Stimulated activated CD4-positive, alpha-beta T cell treated with anti-CD3 and anti-CD28 coated beads, Interleukin-1b, Interleukin-23, amount 100 ng/mL, for 48 hours (primary cell): ENCODE measurements around the gene APAF1.

Source experiments
- DNase-seq: peaks from one replicate; pipeline ENCODE4 v3.0.0-alpha.2; 2020

APAF1 gene

GRCh38 chr12:98674841-98675240 is 29.8 kb downstream of the APAF1 start:
- DNase-seq = no peak

GRCh38 chr12:98678236-98678945 is 33.3 kb downstream of the APAF1 start:
- no peak for DNase-seq

GRCh38 chr12:98678946-98679610 is 34.0 kb downstream of the APAF1 start:
- DNase-seq = no peak

- DNase-seq = no peak
Observed at GRCh38 chr12:98679611-98680005, 34.5 kb downstream of the APAF1 start.

- DNase-seq = no peak
Observed at GRCh38 chr12:98684199-98684598, 39.1 kb downstream of the APAF1 start.

GRCh38 chr12:98686603-98687002 is 41.5 kb downstream of the APAF1 start:
- no peak for DNase-seq

GRCh38 chr12:98691351-98691750 is 46.3 kb downstream of the APAF1 start:
- DNase-seq = no peak

- DNase-seq = no peak
Observed at GRCh38 chr12:98696036-98696646, 51.1 kb downstream of the APAF1 start.

- DNase-seq = no peak
Observed at GRCh38 chr12:98697209-98697608, 52.1 kb downstream of the APAF1 start.

- DNase-seq = peak; percentile 53
Observed at GRCh38 chr12:98698603-98699463, 53.7 kb downstream of the APAF1 start.

- no peak for DNase-seq
Observed at GRCh38 chr12:98699586-98699985, 54.5 kb downstream of the APAF1 start.

GRCh38 chr12:98701166-98701565 is 56.1 kb downstream of the APAF1 start:
- DNase-seq = no peak

GRCh38 chr12:98709022-98709421 is 63.9 kb downstream of the APAF1 start:
- DNase-seq = no peak

- DNase-seq = no peak
Observed at GRCh38 chr12:98714426-98714825, 69.3 kb downstream of the APAF1 start.

- DNase-seq = no peak
Observed at GRCh38 chr12:98719515-98720504, 74.7 kb downstream of the APAF1 start.

GRCh38 chr12:98721204-98721702 is 76.2 kb downstream of the APAF1 start:
- no peak for DNase-seq

- no peak for DNase-seq
Observed at GRCh38 chr12:98724384-98725155, 79.5 kb downstream of the APAF1 start.

GRCh38 chr12:98725476-98726247 is 80.6 kb downstream of the APAF1 start:
- DNase-seq = peak; percentile 65

GRCh38 chr12:98727196-98727595 is 82.1 kb downstream of the APAF1 start:
- no peak for DNase-seq

GRCh38 chr12:98730412-98730811 is 85.3 kb downstream of the APAF1 start:
- DNase-seq = no peak
